Measurements from ENCODE around the gene RHOH. TPM values are rescaled to one million over a fixed set of nuclear protein-coding genes. Genes with fewer than 3 reads are reported as not detected.
"Not testable (repeated sequence)": the region's sequence is repeated elsewhere in the genome, so short reads cannot be mapped to it uniquely, and the experiment has no call there.

The RHOH gene
- total RNA-seq, 1 experiment from 2014 or later: not detected

- no peak for DNase-seq (ENCODE audit: low spot score)
These were observed 65.3 kb downstream of the RHOH start for GRCh38 chr4:40262077-40262528.

GRCh38 chr4:40262861-40263260 lies 66.0 kb downstream of the RHOH start:
- no peak for DNase-seq (ENCODE audit: low spot score)

- DNase-seq (ENCODE audit: low spot score): peak; percentile 41
These were observed 67.7 kb downstream of the RHOH start for GRCh38 chr4:40264497-40264896.

- no peak for DNase-seq (ENCODE audit: low spot score)
These were observed 68.4 kb downstream of the RHOH start for GRCh38 chr4:40264995-40265909.

- no peak for DNase-seq (ENCODE audit: low spot score)
These were observed 69.1 kb downstream of the RHOH start for GRCh38 chr4:40265910-40266274.

GRCh38 chr4:40269133-40269532 lies 72.3 kb downstream of the RHOH start:
- no peak for DNase-seq (ENCODE audit: low spot score)

GRCh38 chr4:40270609-40271008 lies 73.8 kb downstream of the RHOH start:
- no peak for DNase-seq (ENCODE audit: low spot score)

GRCh38 chr4:40275065-40275730 lies 78.4 kb downstream of the RHOH start:
- no peak for DNase-seq (ENCODE audit: low spot score)

GRCh38 chr4:40276546-40276945 lies 79.7 kb downstream of the RHOH start:
- no peak for DNase-seq (ENCODE audit: low spot score)

- no peak for DNase-seq (ENCODE audit: low spot score)
These were observed 83.8 kb downstream of the RHOH start for GRCh38 chr4:40280586-40280985.

- no peak for DNase-seq (ENCODE audit: low spot score)
These were observed 84.3 kb downstream of the RHOH start for GRCh38 chr4:40281099-40281498.

- DNase-seq (ENCODE audit: low spot score): no peak
These were observed 85.1 kb downstream of the RHOH start for GRCh38 chr4:40281913-40282312.

GRCh38 chr4:40282857-40283256 lies 86.0 kb downstream of the RHOH start:
- not testable (repeated sequence) for DNase-seq (ENCODE audit: low spot score)

GRCh38 chr4:40283413-40283812 lies 86.6 kb downstream of the RHOH start:
- DNase-seq (ENCODE audit: low spot score): no peak

- peak; percentile 93 for DNase-seq (ENCODE audit: low spot score)
These were observed 87.1 kb downstream of the RHOH start for GRCh38 chr4:40283968-40284367.

- no peak for DNase-seq (ENCODE audit: low spot score)
These were observed 88.9 kb downstream of the RHOH start for GRCh38 chr4:40285692-40286091.

GRCh38 chr4:40288566-40288965 lies 91.7 kb downstream of the RHOH start:
- DNase-seq (ENCODE audit: low spot score): no peak

- DNase-seq (ENCODE audit: low spot score): no peak
These were observed 92.7 kb downstream of the RHOH start for GRCh38 chr4:40289366-40290188.

- peak; percentile 45 for DNase-seq (ENCODE audit: low spot score)
These were observed 93.9 kb downstream of the RHOH start for GRCh38 chr4:40290611-40291186.

GRCh38 chr4:40292313-40292759 lies 95.5 kb downstream of the RHOH start:
- peak; percentile 47 for DNase-seq (ENCODE audit: low spot score)

- DNase-seq (ENCODE audit: low spot score): no peak
These were observed 97.5 kb downstream of the RHOH start for GRCh38 chr4:40294339-40294738.

- not testable (repeated sequence) for DNase-seq (ENCODE audit: low spot score)
These were observed 98.2 kb downstream of the RHOH start for GRCh38 chr4:40295030-40295429.
